Upper lobe of right lung (tissue), 1 donor: ENCODE data around the gene GLI3. TPM values are rescaled to one million over a fixed set of nuclear protein-coding genes. Genes with fewer than 3 reads are reported as not detected.
A peak's percentile ranks its signal among the peaks of the same experiment; 100 is the strongest.

Source experiments
- ATAC-seq: fragments of 200-7000 bp; cut with Tn5 transposase; one replicate; pipeline ENCODE4 v1.9.1; 2020; ENCODE audit warnings: mild to moderate bottlenecking, moderate library complexity
- DNase-seq: peaks from one replicate; pipeline ENCODE4 v3.0.0-alpha.2; 2020
- H3K27ac ChIP-seq: fragments of 200-600 bp; one replicate; pipeline ENCODE4 v1.8.0; 2022
- H3K27me3 ChIP-seq: fragments of 200-600 bp; one replicate; pipeline ENCODE4 v1.8.0; 2022; ENCODE audit warnings: mild to moderate bottlenecking
- H3K36me3 ChIP-seq: fragments of 200-600 bp; one replicate; pipeline ENCODE4 v1.8.0; 2022
- H3K4me1 ChIP-seq: fragments of 200-600 bp; one replicate; pipeline ENCODE4 v1.8.0; 2022
- H3K4me3 ChIP-seq: fragments of 200-600 bp; one replicate; pipeline ENCODE4 v1.8.0; 2022; ENCODE audit warnings: mild to moderate bottlenecking
- H3K9me3 ChIP-seq: fragments of 200-600 bp; one replicate; pipeline ENCODE4 v1.8.0; 2022
- CTCF ChIP-seq: fragments of 200-600 bp; IDR thresholded peaks from one replicate; pipeline ENCODE4 v1.8.0; 2022; ENCODE audit warnings: antibody characterized with exemption
- intact Hi-C: fragments of 100-400 bp; cut with DNase I; formaldehyde crosslinking; loops from one replicate; pipeline ENCODE4 v1.11.0; 2022
- total RNA-seq: library from RNA; stranded (reverse); fragmentation: NEBNext Ultra II Directional; extraction: Animal tissue kit (Norgen Biotek cat#: 25700); gene quantifications from one replicate; pipeline ENCODE4 v1.2.1, GENCODE V29; 2021
- donor health status: DM: no; HTN: yes; CAD: no; lungs with severe emphysema.

GLI3 gene
- total RNA-seq, 1 donor from 2014 or later, result 17.5 TPM

DNA sequence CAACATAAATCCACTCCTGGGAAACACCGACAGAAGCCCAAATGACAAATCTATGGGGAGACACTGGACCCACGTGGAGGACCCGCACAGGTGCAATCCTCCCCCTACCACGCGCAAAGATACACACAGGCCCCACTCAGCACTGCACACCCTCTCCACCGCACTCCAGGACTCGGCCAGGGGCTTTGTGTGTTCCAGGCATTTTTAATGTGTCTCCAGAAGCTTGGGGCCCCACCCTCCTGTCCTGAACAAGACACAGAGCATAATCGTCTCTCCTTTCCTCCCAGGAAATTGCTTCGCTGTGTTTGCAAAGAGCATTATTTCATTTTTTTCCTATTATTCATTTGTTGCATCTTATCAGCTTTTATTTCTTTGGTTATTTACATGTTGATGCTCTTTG is 82.8 kb downstream of the GLI3 start:
- Histone ChIP-seq H3K27ac (no peak overlapping the region), H3K36me3 (no peaks in the 10 kb centered on the region), H3K4me1 (peaks cover 5% of the 10 kb centered on the region), H3K27me3 (no peaks in the 10 kb centered on the region), H3K9me3 (no peaks in the 10 kb centered on the region), H3K4me3 (no peak overlapping the region)
- DNase-seq (no peak), ATAC-seq (no peak)
- no peak for TF ChIP-seq CTCF
- intact Hi-C loops, result no loop called here

GRCh38 chr7:42152329-42153205 is 84.4 kb downstream of the GLI3 start:
- H3K9me3 ChIP-seq, result no peaks in the 10 kb centered on the region
- no peak overlapping the region for H3K27ac ChIP-seq
- H3K4me3 ChIP-seq, result peak overlapping the region; percentile 6
- no peaks in the 10 kb centered on the region for H3K27me3 ChIP-seq
- peaks cover 5% of the 10 kb centered on the region for H3K4me1 ChIP-seq
- peak; percentile 80 for ATAC-seq
- TF ChIP-seq CTCF, result no peak
- intact Hi-C loops, result no loop called here
- DNase-seq, result no peak
- no peaks in the 10 kb centered on the region for H3K36me3 ChIP-seq

DNA sequence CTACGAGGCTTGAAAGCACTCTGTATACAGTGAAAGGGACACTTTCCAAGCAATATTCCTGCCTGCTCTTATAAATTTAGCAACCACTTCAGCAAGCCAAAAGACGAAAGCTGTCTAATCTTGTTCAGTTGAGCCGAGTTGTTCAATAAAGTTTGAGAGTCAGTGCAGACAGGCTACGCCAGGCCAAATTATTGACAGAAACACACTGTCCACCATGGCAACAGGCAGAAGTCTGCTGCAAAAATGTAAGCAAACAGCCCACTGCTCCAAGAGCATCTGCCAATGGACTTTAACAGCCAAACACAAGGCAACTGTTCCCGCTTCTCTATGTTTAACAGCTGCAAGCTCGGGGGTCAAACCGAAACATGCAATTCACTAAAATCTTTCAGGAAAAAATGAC is 85.7 kb downstream of the GLI3 start:
- no peak for TF ChIP-seq CTCF
- Histone ChIP-seq H3K9me3 (no peaks in the 10 kb centered on the region), H3K27me3 (no peaks in the 10 kb centered on the region), H3K4me3 (peak overlapping the region; percentile 6), H3K27ac (peak overlapping the region; percentile 47), H3K4me1 (peaks cover 5% of the 10 kb centered on the region), H3K36me3 (no peaks in the 10 kb centered on the region)
- DNase-seq, result no peak
- intact Hi-C loops, result no loop called here
- ATAC-seq, result peak; percentile 39

DNA sequence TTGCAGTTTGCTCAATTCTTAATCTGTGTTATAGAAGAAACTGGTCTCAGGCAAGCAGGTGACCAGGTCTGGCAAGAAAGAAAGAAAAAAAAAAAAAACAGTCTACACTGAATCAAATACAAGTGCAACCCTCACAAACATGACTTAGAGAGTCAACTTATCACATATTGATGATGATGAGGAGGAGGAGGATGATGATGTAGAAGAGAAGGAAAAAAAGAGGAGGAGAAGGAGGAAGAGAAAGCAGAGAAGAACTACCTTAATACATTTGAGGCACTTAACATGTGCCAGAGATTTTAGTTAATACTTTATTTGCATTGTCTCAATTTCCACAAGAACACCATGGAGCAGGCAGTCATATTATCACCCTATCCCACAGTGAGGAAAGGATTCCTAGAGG is 91.5 kb downstream of the GLI3 start:
- ATAC-seq, result no peak
- TF ChIP-seq CTCF, result no peak
- intact Hi-C loops, result no loop called here

GRCh38 chr7:42144604-42145003 is 92.4 kb downstream of the GLI3 start:
- ATAC-seq (no peak), DNase-seq (no peak)
- no peaks in the 10 kb centered on the region for H3K27me3 ChIP-seq
- H3K4me1 ChIP-seq, result no peaks in the 10 kb centered on the region
- no peak for TF ChIP-seq CTCF
- intact Hi-C loops, result no loop called here
- no peaks in the 10 kb centered on the region for H3K9me3 ChIP-seq
- no peaks in the 10 kb centered on the region for H3K36me3 ChIP-seq
- no peak overlapping the region for H3K4me3 ChIP-seq
- H3K27ac ChIP-seq, result no peak overlapping the region

More for the DNA sequence above, 91.5 kb downstream of the GLI3 start:
- Histone ChIP-seq H3K36me3 (no peaks in the 10 kb centered on the region), H3K4me1 (no peaks in the 10 kb centered on the region), H3K27me3 (no peaks in the 10 kb centered on the region), H3K9me3 (no peaks in the 10 kb centered on the region), H3K4me3 (no peak overlapping the region), H3K27ac (no peak overlapping the region)
- no peak for DNase-seq
